HEK293 (cell line): Measurements from ENCODE around the gene LPP.

ENCODE experiments used
- CTCF ChIA-PET: fragments of 350-600 bp; formaldehyde crosslinking; extraction: SDS; loops from one replicate; lab custom pipeline; 2021; ENCODE audit warnings: antibody characterized with exemption; lab: Yijun Ruan, JAX
- POLR2A ChIA-PET: fragments of 300-600 bp; formaldehyde crosslinking; extraction: SDS; loops from one replicate; lab custom pipeline; 2020; ENCODE audit warnings: antibody characterized with exemption, inconsistent platforms; lab: Yijun Ruan, JAX
- H3K27ac ChIP-seq: fragments of 200-500 bp; sonication (Bioruptor generic); 2 replicates; pipeline ENCODE4 v1.5.1; 2014; ENCODE audit warnings: low read depth, low read length, control low read depth, inconsistent platforms; ENCODE audit errors: extremely low read depth
- H3K36me3 ChIP-seq, 2 experiments: fragments of 200-500 bp in 1 of 2; sonication (Bioruptor generic) in 1 of 2; 1 replicate in 1 of 2; 2 replicates in 1 of 2; pipeline ENCODE4 v1.5.1; 2014 to 2017; ENCODE audit warnings: inconsistent platforms in 2 of 2, low read length in 2 of 2; ENCODE audit not compliant: control insufficient read depth in 2 of 2, insufficient read depth in 1 of 2
- H3K4me1 ChIP-seq: fragments of 200-500 bp; sonication (Bioruptor generic); 2 replicates; pipeline ENCODE4 v1.5.1; 2014; ENCODE audit warnings: mild to moderate bottlenecking, low read length, inconsistent platforms; ENCODE audit not compliant: control insufficient read depth, insufficient read depth
- H3K4me3 ChIP-seq: 2 replicates; pipeline ENCODE4 v1.5.1; 2011; ENCODE audit warnings: low read depth, mild to moderate bottlenecking, control low read depth, low read length, moderate library complexity
- H3K9me3 ChIP-seq: fragments of 200-500 bp; sonication (Bioruptor generic); 2 replicates; pipeline ENCODE4 v1.5.1; 2014; ENCODE audit warnings: low read depth, low read length, inconsistent platforms; ENCODE audit not compliant: control insufficient read depth, insufficient read depth
- BCL11A ChIP-seq: fragments of 450-650 bp; formaldehyde crosslinking; IDR thresholded peaks from 2 replicates; pipeline ENCODE4 v1.5.1; 2016; ENCODE audit warnings: low read depth, missing biosample characterization, missing genetic modification characterization
- BCL6B ChIP-seq: fragments of 450-650 bp; formaldehyde crosslinking; IDR thresholded peaks from 2 replicates; pipeline ENCODE4 v1.5.1; 2017; ENCODE audit warnings: missing biosample characterization, missing genetic modification characterization
- FEZF1 ChIP-seq: fragments of 450-650 bp; formaldehyde crosslinking; IDR thresholded peaks from 2 replicates; pipeline ENCODE4 v1.5.1; 2016; ENCODE audit warnings: missing biosample characterization, missing genetic modification characterization
- GLIS1 ChIP-seq: fragments of 450-650 bp; formaldehyde crosslinking; IDR thresholded peaks from 2 replicates; pipeline ENCODE4 v1.5.1; 2016; ENCODE audit warnings: missing biosample characterization, missing genetic modification characterization
- HOXC10 ChIP-seq: sonication (generic); formaldehyde crosslinking; IDR thresholded peaks from 2 replicates; pipeline ENCODE4 v1.8.1; 2023; ENCODE audit warnings: mild to moderate bottlenecking, missing genetic modification reagents
- HOXD13 ChIP-seq: sonication (generic); formaldehyde crosslinking; IDR thresholded peaks from 2 replicates; pipeline ENCODE4 v1.8.0; 2022; ENCODE audit warnings: missing genetic modification reagents, borderline replicate concordance
- OSR2 ChIP-seq: fragments of 450-650 bp; formaldehyde crosslinking; IDR thresholded peaks from 2 replicates; pipeline ENCODE4 v1.5.1; 2016; ENCODE audit warnings: missing biosample characterization, missing genetic modification characterization
- PRDM4 ChIP-seq: fragments of 450-650 bp; formaldehyde crosslinking; IDR thresholded peaks from 2 replicates; pipeline ENCODE4 v1.5.1; 2017; ENCODE audit warnings: missing biosample characterization, missing genetic modification characterization
- PRDM6 ChIP-seq: fragments of 450-650 bp; formaldehyde crosslinking; IDR thresholded peaks from 2 replicates; pipeline ENCODE4 v1.5.1; 2017; ENCODE audit warnings: missing biosample characterization, missing genetic modification characterization
- RBAK ChIP-seq: fragments of 450-650 bp; formaldehyde crosslinking; IDR thresholded peaks from 2 replicates; pipeline ENCODE4 v1.5.1; 2016; ENCODE audit warnings: missing biosample characterization, missing genetic modification characterization
- ZBTB1 ChIP-seq: fragments of 450-650 bp; formaldehyde crosslinking; IDR thresholded peaks from 2 replicates; pipeline ENCODE4 v1.5.1; 2016; ENCODE audit warnings: missing biosample characterization, missing genetic modification characterization
- ZBTB17 ChIP-seq: fragments of 450-650 bp; formaldehyde crosslinking; IDR thresholded peaks from 2 replicates; pipeline ENCODE4 v1.5.1; 2016; ENCODE audit warnings: missing biosample characterization, missing genetic modification characterization
- ZBTB48 ChIP-seq: fragments of 450-650 bp; formaldehyde crosslinking; IDR thresholded peaks from 2 replicates; pipeline ENCODE4 v1.5.1; 2016; ENCODE audit warnings: missing biosample characterization, missing genetic modification characterization
- ZBTB49 ChIP-seq: fragments of 450-650 bp; formaldehyde crosslinking; IDR thresholded peaks from 2 replicates; pipeline ENCODE4 v1.5.1; 2016; ENCODE audit warnings: missing biosample characterization, missing genetic modification characterization, low read depth
- ZIC2 ChIP-seq: fragments of 450-650 bp; formaldehyde crosslinking; IDR thresholded peaks from 2 replicates; pipeline ENCODE4 v1.5.1; 2016; ENCODE audit warnings: missing biosample characterization, missing genetic modification characterization
- ZNF114 ChIP-seq: fragments of 450-650 bp; formaldehyde crosslinking; IDR thresholded peaks from 2 replicates; pipeline ENCODE4 v1.5.0; 2017; ENCODE audit warnings: missing biosample characterization, missing genetic modification characterization
- ZNF138 ChIP-seq: fragments of 450-650 bp; formaldehyde crosslinking; IDR thresholded peaks from 2 replicates; pipeline ENCODE4 v1.5.1; 2016; ENCODE audit warnings: missing biosample characterization, missing genetic modification characterization, borderline replicate concordance
- ZNF169 ChIP-seq: fragments of 450-650 bp; formaldehyde crosslinking; IDR thresholded peaks from 2 replicates; pipeline ENCODE4 v1.5.1; 2016; ENCODE audit warnings: missing biosample characterization, missing genetic modification characterization
- ZNF214 ChIP-seq: fragments of 450-650 bp; formaldehyde crosslinking; IDR thresholded peaks from 2 replicates; pipeline ENCODE4 v1.5.1; 2017; ENCODE audit warnings: missing biosample characterization, mild to moderate bottlenecking, missing genetic modification characterization, borderline replicate concordance
- ZNF354C ChIP-seq: fragments of 450-650 bp; formaldehyde crosslinking; IDR thresholded peaks from 2 replicates; pipeline ENCODE4 v1.5.1; 2016; ENCODE audit warnings: missing biosample characterization, missing genetic modification characterization, low read depth, borderline replicate concordance
- ZNF473 ChIP-seq: fragments of 450-650 bp; formaldehyde crosslinking; IDR thresholded peaks from 2 replicates; pipeline ENCODE4 v1.5.1; 2017; ENCODE audit warnings: missing biosample characterization, missing genetic modification characterization
- ZNF530 ChIP-seq: fragments of 450-650 bp; formaldehyde crosslinking; IDR thresholded peaks from 2 replicates; pipeline ENCODE4 v1.5.1; 2016; ENCODE audit warnings: low read depth, missing biosample characterization, missing genetic modification characterization
- ZNF544 ChIP-seq: fragments of 450-650 bp; formaldehyde crosslinking; IDR thresholded peaks from 2 replicates; pipeline ENCODE4 v1.5.0; 2017; ENCODE audit warnings: missing biosample characterization, missing genetic modification characterization
- ZNF560 ChIP-seq: fragments of 450-650 bp; formaldehyde crosslinking; IDR thresholded peaks from 2 replicates; pipeline ENCODE4 v1.5.1; 2017; ENCODE audit warnings: missing biosample characterization, missing genetic modification characterization, borderline replicate concordance
- ZNF561 ChIP-seq: fragments of 450-650 bp; IDR thresholded peaks from 2 replicates; pipeline ENCODE4 v1.5.1; 2018; ENCODE audit warnings: missing biosample characterization, missing genetic modification characterization, borderline replicate concordance
- ZNF776 ChIP-seq: fragments of 450-650 bp; formaldehyde crosslinking; IDR thresholded peaks from 2 replicates; pipeline ENCODE4 v1.5.0; 2017; ENCODE audit warnings: missing biosample characterization, missing genetic modification characterization, borderline replicate concordance

The LPP gene

GRCh38 chr3:188296761-188297612 lies 143.0 kb downstream of the LPP start (continued):
- TF ChIP-seq ZBTB49 (tag by site-specific recombination) (no peak), ZNF169 (tag by site-specific recombination) (no peak), HOXD13 (CRISPR knock-in tag) (no peak), ZBTB17 (tag by site-specific recombination) (peak; percentile 90), ZNF530 (peak; percentile 73; the same call in 1 of the 2 replicates), BCL6B (tag by site-specific recombination) (no peak), RBAK (tag by site-specific recombination) (no peak), PRDM6 (tag by site-specific recombination) (peak; percentile 88)

GRCh38 chr3:188298585-188298984 lies 144.6 kb downstream of the LPP start:
- H3K36me3 ChIP-seq = no peaks in the 10 kb centered on the region
- no peak overlapping the region for H3K4me3 ChIP-seq
- H3K9me3 ChIP-seq = no peaks in the 10 kb centered on the region
- POLR2A ChIA-PET = no interaction called here
- TF ChIP-seq ZIC2 (0 out of 2 replicates have a peak, but pooled peaks have one; percentile 9), FEZF1 (tag by site-specific recombination) (peak; percentile 83), ZBTB1 (no peak), ZNF560 (tag by site-specific recombination) (no peak)
- CTCF ChIA-PET = interaction anchor here (0.6 to 1.4 kb wide), 3 partner anchors 255 to 654 kb away, joined by 3 to 4 read pairs (median 4); no protein-coding TSS in a partner anchor
- peaks cover 11% of the 10 kb centered on the region for H3K4me1 ChIP-seq
- H3K27ac ChIP-seq = no peak overlapping the region

- CTCF ChIA-PET = interaction anchor here (0.6 to 0.8 kb wide), 2 partner anchors 254 to 653 kb away, joined by 3 to 4 read pairs; no protein-coding TSS in a partner anchor
- Histone ChIP-seq H3K4me1 (peaks cover 11% of the 10 kb centered on the region), H3K4me3 (no peak overlapping the region), H3K9me3 (no peaks in the 10 kb centered on the region), H3K36me3 (no peaks in the 10 kb centered on the region), H3K27ac (no peak overlapping the region)
- POLR2A ChIA-PET = no interaction called here
- TF ChIP-seq ZBTB48 (tag by site-specific recombination) = no peak
- TF ChIP-seq OSR2 (tag by site-specific recombination) = no peak
- TF ChIP-seq ZNF114 = no peak
- TF ChIP-seq HOXC10 = no peak
- TF ChIP-seq ZNF138 (tag by site-specific recombination) = no peak
- TF ChIP-seq ZNF544 = no peak
- no peak for TF ChIP-seq ZNF530
- TF ChIP-seq FEZF1 (tag by site-specific recombination) = no peak
- no peak for TF ChIP-seq ZNF473 (tag by site-specific recombination)
- TF ChIP-seq ZNF354C (tag by site-specific recombination) = no peak
- no peak for TF ChIP-seq BCL11A (tag by site-specific recombination)
- no peak for TF ChIP-seq ZNF776 (tag by site-specific recombination)
- no peak for TF ChIP-seq ZNF214 (tag by site-specific recombination)
- no peak for TF ChIP-seq PRDM4 (tag by site-specific recombination)
- no peak for TF ChIP-seq ZNF561 (tag by site-specific recombination)
- no peak for TF ChIP-seq GLIS1 (tag by site-specific recombination)
Measured at GRCh38 chr3:188299068-188299467, 145.1 kb downstream of the LPP start.
